Neural progenitor cell (in vitro differentiated cells): Measurements from ENCODE around the gene BCAM. TPM values are rescaled to one million over a fixed set of nuclear protein-coding genes. Genes with fewer than 3 reads are reported as not detected.

Experiments
- DNase-seq: peaks from one replicate; pipeline ENCODE4 v3.0.0-alpha.2; 2016; ENCODE audit warnings: low spot score
- H2AFZ ChIP-seq: fragments of 200-600 bp; sonication (generic); replicated peaks from 2 replicates; pipeline ENCODE4 v1.6.1; 2016; ENCODE audit warnings: antibody characterized with exemption
- H3F3A ChIP-seq: fragments of 200-600 bp; sonication (generic); 2 replicates; pipeline ENCODE4 v1.6.1; 2016; ENCODE audit warnings: antibody characterized with exemption, low read depth
- H3K27ac ChIP-seq: fragments of 200-600 bp; sonication (generic); 2 replicates; pipeline ENCODE4 v1.5.1; 2016; ENCODE audit warnings: mild to moderate bottlenecking
- H3K27me3 ChIP-seq: fragments of 200-600 bp; sonication (generic); 2 replicates; pipeline ENCODE4 v1.6.1; 2016; ENCODE audit warnings: mild to moderate bottlenecking, moderate library complexity
- H3K36me3 ChIP-seq: fragments of 200-600 bp; sonication (generic); 2 replicates; pipeline ENCODE4 v1.5.1; 2016
- H3K4me1 ChIP-seq: fragments of 200-600 bp; sonication (generic); 2 replicates; pipeline ENCODE4 v1.6.1; 2016; ENCODE audit warnings: mixed run types
- H3K4me2 ChIP-seq: fragments of 200-600 bp; sonication (generic); 2 replicates; pipeline ENCODE4 v1.6.1; 2016
- H3K4me3 ChIP-seq: fragments of 200-600 bp; sonication (generic); 2 replicates; pipeline ENCODE4 v1.5.1; 2016
- H3K79me2 ChIP-seq: fragments of 200-600 bp; sonication (generic); 2 replicates; pipeline ENCODE4 v1.6.1; 2016; ENCODE audit warnings: low read depth
- H3K9ac ChIP-seq: fragments of 200-600 bp; sonication (generic); 2 replicates; pipeline ENCODE4 v1.6.1; 2016
- H3K9me3 ChIP-seq: fragments of 200-600 bp; sonication (generic); 2 replicates; pipeline ENCODE4 v1.5.1; 2016; ENCODE audit warnings: low read depth
- H4K20me1 ChIP-seq: fragments of 200-600 bp; sonication (generic); 2 replicates; pipeline ENCODE4 v1.6.1; 2016; ENCODE audit warnings: low read depth
- H3K27ac Mint-ChIP-seq: 3 replicates; pipeline ENCODE4 v1.8.0; 2021; ENCODE audit warnings: mixed read lengths
- H3K27me3 Mint-ChIP-seq: 2 replicates; pipeline ENCODE4 v1.8.0; 2022; ENCODE audit warnings: low read depth, mild to moderate bottlenecking, inconsistent platforms, moderate library complexity, mixed read lengths; ENCODE audit not compliant: insufficient read depth
- H3K36me3 Mint-ChIP-seq: 3 replicates; pipeline ENCODE4 v1.8.0; 2021; ENCODE audit warnings: mixed read lengths
- H3K4me1 Mint-ChIP-seq: 3 replicates; pipeline ENCODE4 v1.8.0; 2021; ENCODE audit warnings: mixed read lengths
- H3K4me3 Mint-ChIP-seq: 3 replicates; pipeline ENCODE4 v1.8.0; 2021; ENCODE audit warnings: mild to moderate bottlenecking, moderate library complexity, mixed read lengths
- H3K9me3 Mint-ChIP-seq: 3 replicates; pipeline ENCODE4 v1.8.0; 2020; ENCODE audit warnings: mixed read lengths
- EZH2 ChIP-seq: fragments of 200-600 bp; sonication (generic); IDR thresholded peaks from 2 replicates; pipeline ENCODE4 v1.6.1; 2017; ENCODE audit warnings: antibody characterized with exemption, mild to moderate bottlenecking, moderate library complexity
- EZH2phosphoT487 ChIP-seq: fragments of 200-600 bp; sonication (generic); IDR thresholded peaks from 2 replicates; pipeline ENCODE4 v1.6.1; 2017; ENCODE audit warnings: antibody characterized with exemption
- small RNA-seq: library from RNA; depleted of rRNA; stranded (forward); fragments of <200 nt; gene quantifications from one replicate; pipeline ENCODE3, GENCODE V24; 2015
- total RNA-seq: library from RNA; depleted of rRNA; stranded (reverse); fragments of >200 nt; gene quantifications from 2 replicates; pipeline ENCODE4 v1.2.3, GENCODE V29; 2015; ENCODE audit warnings: low replicate concordance
- TF ChIP-seq, protein P1 (sequence below): fragments of 200-600 bp; sonication (generic); IDR thresholded peaks from 2 replicates; pipeline ENCODE4 v1.5.1; 2017; ENCODE audit warnings: antibody characterized with exemption, mild to moderate bottlenecking

The BCAM gene
- total RNA-seq, 1 donor from 2014 or later, result 7.1 TPM

DNA sequence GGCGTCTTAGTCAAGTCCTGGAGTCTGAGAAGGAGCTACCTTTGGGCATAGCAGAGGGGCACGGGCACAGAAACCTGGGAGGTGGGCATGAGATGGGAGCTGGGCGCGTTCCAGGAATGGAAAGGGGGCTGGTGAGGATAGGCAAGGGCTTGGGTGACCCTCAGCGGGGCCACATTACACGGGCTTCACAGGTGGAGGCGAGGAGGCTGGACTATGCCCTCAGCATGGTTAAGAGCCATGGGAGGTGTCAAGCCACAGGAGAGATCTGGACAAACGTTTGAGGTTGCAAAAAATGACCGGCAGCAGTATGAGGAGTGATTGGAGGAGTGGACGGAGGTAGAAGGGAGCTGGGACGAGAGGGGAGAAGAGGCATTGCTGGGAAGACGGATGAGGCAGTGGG lies 58.7 kb downstream of the BCAM start:
- no peaks in the 10 kb centered on the region for H3K27me3 ChIP-seq
- TF ChIP-seq, protein P1, sequence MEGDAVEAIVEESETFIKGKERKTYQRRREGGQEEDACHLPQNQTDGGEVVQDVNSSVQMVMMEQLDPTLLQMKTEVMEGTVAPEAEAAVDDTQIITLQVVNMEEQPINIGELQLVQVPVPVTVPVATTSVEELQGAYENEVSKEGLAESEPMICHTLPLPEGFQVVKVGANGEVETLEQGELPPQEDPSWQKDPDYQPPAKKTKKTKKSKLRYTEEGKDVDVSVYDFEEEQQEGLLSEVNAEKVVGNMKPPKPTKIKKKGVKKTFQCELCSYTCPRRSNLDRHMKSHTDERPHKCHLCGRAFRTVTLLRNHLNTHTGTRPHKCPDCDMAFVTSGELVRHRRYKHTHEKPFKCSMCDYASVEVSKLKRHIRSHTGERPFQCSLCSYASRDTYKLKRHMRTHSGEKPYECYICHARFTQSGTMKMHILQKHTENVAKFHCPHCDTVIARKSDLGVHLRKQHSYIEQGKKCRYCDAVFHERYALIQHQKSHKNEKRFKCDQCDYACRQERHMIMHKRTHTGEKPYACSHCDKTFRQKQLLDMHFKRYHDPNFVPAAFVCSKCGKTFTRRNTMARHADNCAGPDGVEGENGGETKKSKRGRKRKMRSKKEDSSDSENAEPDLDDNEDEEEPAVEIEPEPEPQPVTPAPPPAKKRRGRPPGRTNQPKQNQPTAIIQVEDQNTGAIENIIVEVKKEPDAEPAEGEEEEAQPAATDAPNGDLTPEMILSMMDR, result no peak
- TF ChIP-seq EZH2 (no peak), EZH2phosphoT487 (no peak)
- no peaks in the 10 kb centered on the region for H3K4me1 ChIP-seq
- Mint-ChIP-seq H3K4me1 (no peaks in the 10 kb centered on the region), H3K9me3 (no peaks in the 10 kb centered on the region), H3K27ac (no peak overlapping the region), H3K27me3 (no peaks in the 10 kb centered on the region), H3K36me3 (peaks cover 34% of the 10 kb centered on the region), H3K4me3 (no peak overlapping the region)
- no peaks in the 10 kb centered on the region for H3K36me3 ChIP-seq
- no peaks in the 10 kb centered on the region for H3K9me3 ChIP-seq
- H3K79me2 ChIP-seq, result peaks cover 27% of the 10 kb centered on the region
- H2AFZ ChIP-seq, result no peak overlapping the region
- H3K4me2 ChIP-seq, result no peak overlapping the region
- H3K4me3 ChIP-seq, result no peak overlapping the region
- H3K27ac ChIP-seq, result no peak overlapping the region
- no peaks in the 10 kb centered on the region for H3F3A ChIP-seq
- peaks cover 50% of the 10 kb centered on the region for H4K20me1 ChIP-seq
- DNase-seq, result no peak
- no peak overlapping the region for H3K9ac ChIP-seq

GRCh38 chr19:44869733-44870470 lies 61.0 kb downstream of the BCAM start:
- Mint-ChIP-seq H3K27me3 (peaks cover 2% of the 10 kb centered on the region), H3K4me1 (no peaks in the 10 kb centered on the region), H3K36me3 (peaks cover 42% of the 10 kb centered on the region), H3K27ac (no peak overlapping the region), H3K4me3 (no peak overlapping the region), H3K9me3 (no peaks in the 10 kb centered on the region)
- H3K4me3 ChIP-seq, result no peak overlapping the region
- H3K27me3 ChIP-seq, result no peaks in the 10 kb centered on the region
- H3F3A ChIP-seq, result no peaks in the 10 kb centered on the region
- H3K4me2 ChIP-seq, result no peak overlapping the region
- H3K4me1 ChIP-seq, result no peaks in the 10 kb centered on the region
- H4K20me1 ChIP-seq, result peaks cover 42% of the 10 kb centered on the region
- no peaks in the 10 kb centered on the region for H3K9me3 ChIP-seq
- peaks cover 11% of the 10 kb centered on the region for H3K79me2 ChIP-seq
- no peak overlapping the region for H2AFZ ChIP-seq
- TF ChIP-seq, protein P1, result no peak
- TF ChIP-seq EZH2phosphoT487, result no peak
- no peak for TF ChIP-seq EZH2
- no peak overlapping the region for H3K9ac ChIP-seq
- H3K36me3 ChIP-seq, result no peaks in the 10 kb centered on the region
- no peak for DNase-seq
- H3K27ac ChIP-seq, result no peak overlapping the region

Small RNA genes within 50 kb of the gene (small RNA-seq; reads per million reads assigned to genes)
- not detected for gene RF00156

Other genes starting within 250 kb of the BCAM start
- not detected in 2 replicates for gene IGSF23, start 195.5 kb upstream of the BCAM start, total RNA-seq
- gene PVR, start 165.2 kb upstream of the BCAM start, total RNA-seq, result 4.4 and 10.8 TPM in 2 replicates
- gene CEACAM19, start 137.6 kb upstream of the BCAM start, total RNA-seq, result 0.09 and 0.59 TPM in 2 replicates
- not detected in 2 replicates for gene CEACAM16, start 110.0 kb upstream of the BCAM start, total RNA-seq
- gene BCL3, start 60.4 kb upstream of the BCAM start, total RNA-seq, result not detected in 2 replicates
- gene CBLC, start 31.2 kb upstream of the BCAM start, total RNA-seq, result 1.4 and 1.5 TPM in 2 replicates
- gene NECTIN2, start 37.2 kb downstream of the BCAM start, total RNA-seq, result 54.2 and 210 TPM in 2 replicates
- 30.1 and 110 TPM in 2 replicates for gene TOMM40, start 82.2 kb downstream of the BCAM start, total RNA-seq
- 195 and 530 TPM in 2 replicates for gene APOE, start 96.7 kb downstream of the BCAM start, total RNA-seq
- gene APOC1, start 105.5 kb downstream of the BCAM start, total RNA-seq, result 16.1 and 17.6 TPM in 2 replicates
- not detected in 2 replicates for gene APOC4, start 133.1 kb downstream of the BCAM start, total RNA-seq
- not detected in 2 replicates for gene APOC2, start 136.9 kb downstream of the BCAM start, total RNA-seq
- 12.1 and 27.9 TPM in 2 replicates for gene CLPTM1, start 146.3 kb downstream of the BCAM start, total RNA-seq
- 0.43 and 5.9 TPM in 2 replicates for gene RELB, start 192.4 kb downstream of the BCAM start, total RNA-seq
- gene CLASRP, start 229.9 kb downstream of the BCAM start, total RNA-seq, result 57.0 and 97.1 TPM in 2 replicates